ENCODE data around the gene ZNF215.

- TF ChIP-seq POLR2A (IDR thresholded peaks at IDR 0.05) (no peak), CTCF (IDR thresholded peaks at IDR 0.05) (no peak)
Observed at GRCh38 chr11:6932145-6932544, 5.9 kb downstream of the ZNF215 start.

Data from body of pancreas (tissue), 4 donors.